ENCODE measurements around the gene GPATCH3. TPM values are rescaled to one million over a fixed set of nuclear protein-coding genes. Genes with fewer than 3 reads are reported as not detected.
"Not testable (repeated sequence)": the region's sequence is repeated elsewhere in the genome, so short reads cannot be mapped to it uniquely, and the experiment has no call there.

GPATCH3 gene, protein sequence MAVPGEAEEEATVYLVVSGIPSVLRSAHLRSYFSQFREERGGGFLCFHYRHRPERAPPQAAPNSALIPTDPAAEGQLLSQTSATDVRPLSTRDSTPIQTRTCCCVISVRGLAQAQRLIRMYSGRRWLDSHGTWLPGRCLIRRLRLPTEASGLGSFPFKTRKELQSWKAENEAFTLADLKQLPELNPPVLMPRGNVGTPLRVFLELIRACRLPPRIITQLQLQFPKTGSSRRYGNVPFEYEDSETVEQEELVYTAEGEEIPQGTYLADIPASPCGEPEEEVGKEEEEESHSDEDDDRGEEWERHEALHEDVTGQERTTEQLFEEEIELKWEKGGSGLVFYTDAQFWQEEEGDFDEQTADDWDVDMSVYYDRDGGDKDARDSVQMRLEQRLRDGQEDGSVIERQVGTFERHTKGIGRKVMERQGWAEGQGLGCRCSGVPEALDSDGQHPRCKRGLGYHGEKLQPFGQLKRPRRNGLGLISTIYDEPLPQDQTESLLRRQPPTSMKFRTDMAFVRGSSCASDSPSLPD
- polyA plus RNA-seq (ENCODE audit: insufficient read length) = 14.8 TPM
- long read RNA-seq, donor 1, transcript GPATCH3-201 (7 exons, 2,123 nt) = major isoform, 9 of 15 reads
- long read RNA-seq, donor 1, partial matches to known transcripts = 6 of 15 reads
- long read RNA-seq, donor 1, other reads (novel, unspliced or antisense) = 0 of 15 reads
- long read RNA-seq, donor 2, partial matches to known transcripts = 0 of 3 reads
- long read RNA-seq, donor 2, other reads (novel, unspliced or antisense) = 0 of 3 reads
- long read RNA-seq, donor 3, transcript GPATCH3-201 (7 exons, 2,123 nt) = major isoform, 6 of 13 reads
- long read RNA-seq, donor 3, partial matches to known transcripts = 7 of 13 reads
- long read RNA-seq, donor 3, other reads (novel, unspliced or antisense) = 0 of 13 reads
- long read RNA-seq, donor 4, partial matches to known transcripts = 0 of 2 reads
- long read RNA-seq, donor 4, other reads (novel, unspliced or antisense) = 0 of 2 reads
- long read RNA-seq, donor 5, transcript GPATCH3-201 (7 exons, 2,123 nt) = major isoform, 10 of 11 reads
- long read RNA-seq, donor 5, partial matches to known transcripts = 0 of 11 reads
- long read RNA-seq, donor 5, other reads (novel, unspliced or antisense) = 0 of 11 reads
- long read RNA-seq, donor 6, partial matches to known transcripts = 5 of 6 reads
- long read RNA-seq, donor 6, other reads (novel, unspliced or antisense) = 0 of 6 reads
- long read RNA-seq, donor 7, partial matches to known transcripts = 0 of 4 reads
- long read RNA-seq, donor 7, other reads (novel, unspliced or antisense) = 0 of 4 reads
- long read RNA-seq, donor 8, partial matches to known transcripts = 0 of 1 reads
- long read RNA-seq, donor 8, other reads (novel, unspliced or antisense) = 0 of 1 reads

DNA sequence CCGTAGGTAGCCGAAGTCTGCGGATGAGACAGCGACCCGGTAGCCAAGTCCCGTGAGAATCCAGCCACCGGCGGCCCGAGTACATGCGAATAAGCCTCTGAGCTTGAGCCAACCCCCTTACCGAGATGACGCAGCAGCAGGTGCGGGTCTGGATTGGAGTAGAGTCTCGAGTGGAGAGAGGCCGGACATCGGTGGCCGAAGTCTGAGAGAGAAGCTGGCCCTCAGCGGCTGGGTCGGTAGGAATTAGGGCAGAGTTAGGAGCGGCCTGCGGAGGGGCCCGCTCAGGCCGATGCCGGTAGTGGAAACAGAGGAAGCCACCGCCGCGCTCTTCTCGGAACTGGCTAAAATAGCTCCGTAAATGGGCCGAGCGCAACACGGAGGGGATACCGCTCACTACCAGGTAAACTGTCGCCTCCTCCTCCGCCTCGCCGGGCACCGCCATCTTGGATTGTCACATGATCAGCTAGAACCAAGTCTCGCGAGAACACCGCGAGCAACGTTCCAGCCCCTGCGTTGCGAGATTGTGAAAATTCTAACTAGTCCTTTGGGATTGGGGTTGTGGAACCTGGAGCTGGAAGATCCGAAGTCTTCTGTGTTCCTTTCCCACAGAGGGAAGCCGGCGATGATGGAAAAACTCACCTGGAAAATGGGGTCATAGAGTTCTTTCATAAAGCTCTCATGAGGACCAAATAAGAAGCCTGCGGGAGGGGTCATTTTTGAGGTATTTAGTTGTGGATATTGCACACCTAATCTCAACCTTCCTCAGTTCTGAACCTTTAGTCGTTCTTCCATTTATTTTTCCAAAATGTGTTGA lies at the start of gene GPATCH3:
Gene GPATCH3, minus strand, starts transcription at position 467 of the 814 bp plus-strand sequence. Its CDS starts 25 bp downstream, at position 442.
- peak; percentile 93 for DNase-seq

DNA sequence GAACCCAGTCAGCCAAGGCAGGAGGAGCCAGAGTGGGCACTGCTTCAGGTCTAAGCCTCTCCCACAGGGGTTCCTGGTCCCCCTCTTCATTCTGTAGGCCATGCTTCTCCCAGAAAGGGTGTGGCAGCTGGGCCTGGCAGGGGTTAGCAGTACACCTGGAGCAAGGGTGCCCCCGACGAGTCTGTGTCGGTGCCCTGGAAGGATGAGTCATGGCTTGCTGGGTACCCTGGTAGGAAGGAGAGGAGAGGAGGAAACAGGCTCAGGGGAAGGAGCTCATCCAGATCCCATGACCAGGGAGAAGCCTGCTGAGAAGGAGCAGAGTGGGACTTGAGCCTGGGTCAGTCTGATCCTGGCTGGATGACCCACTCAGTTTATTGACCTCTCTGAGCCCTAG lies 49.7 kb upstream of the GPATCH3 start:
- no peak for DNase-seq

DNA sequence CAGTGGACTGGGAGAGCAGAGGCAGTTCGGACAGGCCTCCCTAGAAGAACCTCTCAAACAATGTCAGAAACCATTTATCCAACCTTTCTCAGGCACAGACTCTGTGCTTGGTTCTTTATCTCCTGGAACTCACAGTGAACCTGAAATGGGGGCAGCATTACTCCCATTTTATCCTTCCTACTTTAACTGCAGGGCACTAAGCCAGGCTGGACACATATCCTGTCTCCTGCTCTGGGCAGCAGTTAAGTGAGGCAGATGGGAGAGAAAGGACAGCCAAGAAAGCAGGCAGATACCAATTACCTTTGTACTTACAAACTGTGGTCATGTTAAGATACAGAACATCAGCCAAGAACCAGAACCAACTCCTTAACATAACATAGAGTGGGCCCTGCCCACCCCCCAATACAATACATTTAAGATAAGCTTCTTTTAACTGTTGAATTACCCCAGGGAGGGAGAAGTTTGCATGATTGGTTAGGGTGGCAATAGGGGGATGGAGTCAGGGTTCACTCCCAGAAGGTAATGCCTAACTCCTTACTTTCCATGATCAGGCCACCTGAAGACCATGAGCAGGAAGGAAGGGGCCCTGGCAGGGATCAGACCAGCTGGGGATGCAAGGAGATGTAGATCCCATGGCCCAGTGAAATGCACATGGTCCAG lies 49.1 kb upstream of the GPATCH3 start:
- no peak for DNase-seq

DNA sequence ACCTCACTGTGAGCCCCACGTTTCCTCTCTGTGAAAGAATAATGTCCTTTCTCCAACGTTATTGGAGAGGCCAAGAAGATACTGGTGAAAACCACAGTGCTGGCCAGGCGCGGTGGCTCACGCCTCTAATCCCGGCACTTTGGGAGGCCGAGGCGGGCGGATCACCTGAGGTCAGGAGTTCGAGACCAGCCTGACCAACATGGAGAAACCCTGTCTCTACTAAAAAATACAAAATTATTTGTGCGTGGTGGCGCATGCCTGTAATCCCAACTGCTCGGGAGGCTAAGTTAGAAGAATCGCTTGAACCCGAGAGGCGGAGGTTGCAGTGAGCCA lies 48.4 kb upstream of the GPATCH3 start:
- not testable (repeated sequence) for DNase-seq

DNA sequence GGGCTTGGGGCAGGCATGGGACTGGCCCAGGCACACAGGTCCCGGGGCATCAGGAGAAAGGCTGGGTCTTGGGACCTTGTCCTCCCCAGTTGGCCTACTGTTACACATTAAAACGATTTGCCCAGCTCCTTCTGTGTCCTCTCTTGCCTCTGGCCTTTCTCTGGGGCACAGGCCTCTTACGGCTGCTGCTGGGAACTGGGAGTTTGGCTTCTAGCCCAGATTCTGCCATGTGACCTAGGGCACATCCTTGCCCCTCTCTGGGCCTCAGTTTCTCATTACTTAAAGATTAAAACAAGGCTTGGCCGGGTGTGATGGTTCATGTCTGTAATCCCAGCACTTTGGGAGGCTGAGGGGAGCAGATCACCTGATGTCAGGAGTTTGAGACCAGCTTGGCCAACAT lies 46.0 kb upstream of the GPATCH3 start:
- no peak for DNase-seq

DNA sequence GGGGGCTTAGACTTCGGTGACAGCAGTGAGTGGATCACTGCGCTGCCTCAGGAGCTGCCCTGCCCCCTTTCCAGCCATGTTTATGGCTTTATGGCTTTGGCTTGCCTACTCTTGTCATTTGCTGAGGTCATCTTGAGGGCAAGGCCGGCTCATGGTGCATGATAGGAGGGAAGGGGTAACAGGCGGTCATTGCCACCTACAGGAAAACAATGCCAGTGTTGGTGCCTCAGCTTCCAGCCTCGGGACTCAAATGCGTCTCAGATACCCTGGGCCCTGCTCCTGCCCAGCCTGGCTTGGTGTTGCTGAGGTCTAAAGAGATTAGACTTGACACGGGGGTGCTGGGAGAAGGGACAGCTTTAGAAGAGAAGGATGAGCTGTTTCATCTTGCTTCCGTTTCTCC lies 45.5 kb upstream of the GPATCH3 start:
- no peak for DNase-seq

DNA sequence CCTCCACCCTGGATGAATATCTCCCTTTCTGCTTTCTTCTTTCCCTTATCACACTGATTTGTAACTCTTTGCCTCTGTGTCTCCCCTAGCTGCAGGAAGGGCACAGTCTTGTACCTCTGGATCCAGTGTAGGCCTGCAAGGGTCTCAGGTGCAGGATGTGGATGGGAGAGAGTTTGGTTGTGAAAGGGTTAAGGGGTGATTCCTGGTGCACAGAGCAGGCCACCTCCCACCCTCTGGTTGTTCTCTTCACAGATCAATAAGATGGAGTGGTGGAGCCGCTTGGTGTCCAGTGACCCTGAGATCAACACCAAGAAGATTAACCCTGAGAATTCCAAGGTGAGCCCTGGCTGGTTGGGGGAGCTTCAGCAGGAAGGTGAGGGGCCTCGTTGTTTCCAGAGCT lies 44.9 kb upstream of the GPATCH3 start:
- no peak for DNase-seq

DNA sequence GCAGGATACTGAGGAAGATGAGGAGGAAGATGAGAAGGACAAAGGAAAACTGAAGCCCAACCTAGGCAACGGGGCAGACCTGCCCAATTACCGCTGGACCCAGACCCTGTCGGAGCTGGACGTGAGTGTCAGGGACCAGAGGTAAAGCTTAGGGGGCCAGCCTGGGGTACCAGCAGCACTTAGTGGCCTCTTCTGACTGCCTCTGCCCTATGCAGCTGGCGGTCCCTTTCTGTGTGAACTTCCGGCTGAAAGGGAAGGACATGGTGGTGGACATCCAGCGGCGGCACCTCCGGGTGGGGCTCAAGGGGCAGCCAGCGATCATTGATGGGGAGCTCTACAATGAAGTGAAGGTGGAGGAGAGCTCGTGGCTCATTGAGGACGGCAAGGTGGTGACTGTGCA lies 42.4 kb upstream of the GPATCH3 start:
- no peak for DNase-seq

DNA sequence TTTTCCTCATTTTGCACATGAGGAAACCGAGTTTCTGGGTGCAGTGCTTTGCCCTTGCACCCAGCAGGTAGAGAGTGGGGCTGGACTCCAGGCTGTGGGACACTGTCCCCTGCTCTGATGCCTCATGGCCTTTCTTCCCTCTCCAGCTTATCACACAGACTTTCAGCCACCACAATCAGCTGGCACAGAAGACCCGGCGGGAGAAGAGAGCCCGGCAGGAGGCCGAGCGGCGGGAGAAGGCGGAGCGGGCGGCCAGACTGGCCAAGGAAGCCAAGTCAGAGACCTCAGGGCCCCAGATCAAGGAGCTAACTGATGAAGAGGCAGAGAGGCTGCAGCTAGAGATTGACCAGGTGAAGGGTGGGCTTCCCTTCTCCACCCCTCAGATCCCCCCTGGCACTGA lies 41.0 kb upstream of the GPATCH3 start:
- DNase-seq = no peak

DNA sequence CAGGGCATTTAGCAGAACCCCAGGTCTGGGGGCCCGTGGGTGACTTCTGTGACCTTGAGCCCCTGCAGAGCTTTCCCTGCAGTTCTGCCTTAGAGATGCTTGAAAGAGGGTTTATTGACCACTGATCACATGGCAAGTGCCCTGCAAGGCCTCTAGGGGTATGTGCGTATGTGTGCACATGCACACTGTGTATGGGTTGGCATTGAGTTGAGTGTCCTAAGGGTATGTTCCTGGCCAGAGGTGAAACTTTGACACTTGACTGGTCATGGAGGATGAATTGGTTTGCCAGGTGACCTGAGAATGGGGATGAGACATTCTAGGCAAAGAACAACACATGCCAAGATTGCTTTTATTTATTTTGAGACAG lies 38.4 kb upstream of the GPATCH3 start:
- DNase-seq = no peak

DNA sequence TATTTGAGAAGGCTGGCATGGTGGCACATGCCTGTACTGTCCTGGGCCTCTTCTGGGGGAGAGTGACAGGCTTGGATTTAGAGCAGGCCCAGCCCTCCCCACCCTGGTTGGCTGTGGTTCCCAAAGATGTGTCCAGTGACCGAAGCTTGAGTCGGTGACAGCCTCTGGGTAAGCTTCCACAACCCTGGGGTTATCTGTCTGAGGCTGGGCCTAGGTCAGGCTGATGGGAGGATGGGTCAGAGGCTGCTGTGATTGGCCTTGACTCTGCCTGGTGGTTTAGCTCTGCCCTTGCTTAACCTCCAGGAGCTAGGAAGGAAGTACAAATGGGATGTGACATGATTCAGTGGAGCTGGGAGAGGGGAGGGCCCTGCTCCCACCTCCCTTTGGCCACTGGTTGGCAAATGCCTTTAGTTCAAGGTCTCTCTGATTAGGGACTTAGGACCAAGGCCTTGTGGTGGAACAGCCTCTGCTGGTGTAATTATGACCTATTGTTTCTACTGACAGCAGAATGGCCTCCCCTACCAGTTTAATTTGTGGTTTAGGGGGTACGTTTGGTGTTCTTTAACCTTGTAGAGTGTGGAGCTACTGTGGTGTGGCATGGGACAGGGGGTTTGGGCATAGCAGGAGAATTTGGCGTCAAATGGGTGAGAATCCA lies 37.9 kb upstream of the GPATCH3 start:
- DNase-seq = no peak

DNA sequence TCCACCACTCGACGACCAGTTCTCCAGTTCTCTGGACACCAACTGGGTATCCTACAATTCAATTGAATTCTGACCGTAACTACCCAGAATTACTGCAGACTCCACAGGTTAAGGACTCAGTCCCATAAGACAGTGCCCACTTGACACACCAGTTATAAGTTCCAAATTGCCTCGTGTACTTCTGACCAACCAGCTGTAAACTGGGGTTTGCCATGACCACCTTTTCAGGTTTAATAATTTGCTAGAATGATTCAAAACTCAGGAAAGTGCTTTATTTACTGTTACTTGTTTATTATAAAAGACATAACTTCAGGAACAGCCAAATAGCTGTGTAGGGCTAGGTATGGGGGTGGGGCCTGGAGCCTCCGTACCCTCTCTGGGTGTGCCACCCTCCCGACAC lies 36.6 kb upstream of the GPATCH3 start:
- no peak for DNase-seq

DNA sequence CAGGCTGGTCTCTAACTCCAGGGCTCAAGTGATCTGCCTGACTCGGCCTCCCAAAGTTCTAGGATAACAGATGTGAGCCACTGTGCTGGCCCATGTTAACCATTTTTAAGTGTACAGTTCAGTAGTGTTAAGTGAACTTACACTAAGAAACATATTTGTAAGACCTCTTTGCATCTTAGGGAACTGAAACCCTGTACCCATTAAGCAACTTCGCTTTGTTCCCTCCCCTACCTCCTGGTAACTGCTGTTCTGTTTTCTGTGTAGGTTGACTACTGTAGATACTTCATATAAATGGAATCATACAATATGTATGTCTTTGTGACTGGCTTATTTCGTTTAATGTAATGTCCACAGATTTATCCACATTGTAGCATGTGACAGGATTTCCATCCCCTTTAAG lies 32.3 kb upstream of the GPATCH3 start:
- DNase-seq = no peak

DNA sequence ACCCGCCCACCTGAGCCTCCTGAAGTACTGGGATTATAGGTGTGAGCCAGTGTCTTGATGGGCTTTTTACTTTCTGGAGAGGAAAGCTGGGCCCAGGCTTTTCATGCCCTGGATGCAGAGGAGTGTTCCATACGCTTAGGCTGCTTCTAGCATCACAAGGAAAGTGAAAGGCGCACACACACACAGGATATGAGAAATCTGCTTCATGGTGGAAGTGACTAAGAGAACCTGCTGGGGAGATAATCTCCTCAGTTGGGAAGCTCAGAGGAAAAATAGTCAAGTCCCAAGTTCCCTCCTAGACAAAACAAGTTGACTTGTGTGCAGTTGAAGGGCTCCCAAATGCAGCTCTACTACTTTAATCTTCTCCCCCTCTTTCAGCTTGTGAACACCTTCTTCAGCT lies 23.4 kb upstream of the GPATCH3 start:
- DNase-seq = no peak

DNA sequence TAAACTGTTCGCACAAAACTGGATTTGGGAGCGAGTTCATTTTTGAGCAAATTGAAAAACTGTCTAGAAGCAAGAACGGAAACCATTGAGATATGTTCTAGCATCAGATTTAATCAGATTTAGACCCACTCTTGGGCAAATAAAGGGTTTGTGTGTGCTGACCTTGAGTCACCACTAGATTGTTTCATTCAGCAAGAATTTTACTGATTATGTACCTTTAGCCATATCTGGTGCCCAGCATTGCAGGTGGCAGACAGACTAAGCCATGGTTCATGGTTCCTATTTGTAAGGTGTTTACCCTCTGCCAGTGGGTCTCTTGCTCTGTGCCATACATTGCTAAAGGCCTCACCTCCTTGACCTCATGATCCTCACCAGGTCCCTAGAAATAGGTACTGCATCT lies 22.6 kb upstream of the GPATCH3 start:
- no peak for DNase-seq

DNA sequence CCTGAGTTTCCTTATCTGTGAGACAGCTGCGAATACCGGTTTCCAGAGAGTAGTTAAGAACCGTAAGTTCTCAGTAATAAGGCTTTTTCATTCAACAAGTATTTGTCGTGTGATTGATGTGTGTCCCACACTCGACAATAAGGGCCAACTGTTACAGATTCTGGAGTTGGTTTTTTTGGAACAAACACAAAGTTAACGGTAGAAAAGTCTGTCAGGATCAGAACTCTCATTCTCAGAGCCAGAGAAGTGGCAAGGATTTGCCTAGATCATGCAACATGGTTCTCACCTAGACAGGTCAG lies 22.1 kb upstream of the GPATCH3 start:
- DNase-seq = no peak

DNA sequence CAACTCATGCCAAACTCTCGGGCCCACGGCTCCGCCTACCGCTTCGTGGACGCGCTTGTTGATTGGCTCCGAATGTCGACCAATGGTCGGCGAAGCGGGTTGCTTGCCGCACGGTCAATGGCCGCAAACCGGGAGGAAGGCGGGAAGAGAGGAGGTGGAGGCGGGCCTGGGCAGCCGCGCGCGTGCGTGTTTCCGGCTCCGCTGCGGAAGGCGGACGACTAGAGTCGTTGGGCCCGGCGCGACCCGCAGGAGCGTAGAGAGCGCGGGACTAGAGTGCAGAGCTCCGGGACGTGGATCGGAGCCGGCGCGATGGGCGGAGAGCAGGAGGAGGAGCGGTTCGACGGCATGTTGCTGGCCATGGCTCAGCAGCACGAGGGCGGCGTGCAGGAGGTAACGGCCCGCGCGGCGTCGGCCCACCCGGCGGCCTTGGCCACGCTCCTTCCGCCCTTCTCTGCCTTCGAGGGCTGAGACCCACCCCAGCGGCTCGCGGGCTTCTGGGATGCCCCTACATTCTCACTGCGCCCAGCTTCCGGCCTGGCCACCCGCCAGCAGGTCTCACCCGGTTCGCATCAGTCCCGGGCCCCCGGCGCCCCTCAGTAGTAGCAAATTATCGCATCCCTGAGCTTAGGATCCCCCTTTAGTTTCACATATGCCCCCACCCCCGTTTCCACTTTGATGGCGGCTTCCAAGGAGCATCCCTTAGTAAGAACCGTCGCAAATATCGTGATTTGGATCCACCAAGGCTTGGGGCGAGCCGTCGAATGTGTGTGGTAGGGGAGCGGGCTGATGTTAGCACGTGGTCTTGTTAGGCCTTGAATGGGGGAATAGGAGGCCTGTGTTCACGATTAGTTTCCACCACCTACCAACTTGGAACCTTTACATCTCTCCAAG lies 21.5 kb upstream of the GPATCH3 start, which contains the start of gene NUDC:
Gene NUDC, plus strand, starts transcription at position 204 of the 891 bp plus-strand sequence. Its CDS starts 106 bp downstream, at position 310.
- DNase-seq = peak; percentile 96

DNA sequence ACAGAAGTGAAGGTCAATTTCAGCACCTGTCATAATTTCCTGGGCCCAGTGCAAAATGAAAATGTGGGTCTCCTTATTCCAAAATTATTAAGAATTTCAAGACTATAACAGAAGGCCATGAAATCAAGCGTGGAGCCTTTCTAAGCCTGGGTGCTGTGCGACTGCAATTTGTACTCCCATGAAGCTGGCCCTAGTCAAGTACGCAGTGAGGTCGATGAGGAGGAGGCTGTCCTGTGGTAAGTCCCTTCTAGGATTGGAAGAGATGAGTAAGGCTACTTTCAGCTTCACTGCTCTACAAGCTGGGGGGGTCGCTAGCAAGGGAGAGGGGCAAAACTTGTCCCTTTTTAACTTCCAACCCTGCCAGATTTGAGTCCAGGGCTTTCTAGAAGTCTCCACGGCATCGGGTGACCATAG lies 20.9 kb upstream of the GPATCH3 start:
- no peak for DNase-seq

DNA sequence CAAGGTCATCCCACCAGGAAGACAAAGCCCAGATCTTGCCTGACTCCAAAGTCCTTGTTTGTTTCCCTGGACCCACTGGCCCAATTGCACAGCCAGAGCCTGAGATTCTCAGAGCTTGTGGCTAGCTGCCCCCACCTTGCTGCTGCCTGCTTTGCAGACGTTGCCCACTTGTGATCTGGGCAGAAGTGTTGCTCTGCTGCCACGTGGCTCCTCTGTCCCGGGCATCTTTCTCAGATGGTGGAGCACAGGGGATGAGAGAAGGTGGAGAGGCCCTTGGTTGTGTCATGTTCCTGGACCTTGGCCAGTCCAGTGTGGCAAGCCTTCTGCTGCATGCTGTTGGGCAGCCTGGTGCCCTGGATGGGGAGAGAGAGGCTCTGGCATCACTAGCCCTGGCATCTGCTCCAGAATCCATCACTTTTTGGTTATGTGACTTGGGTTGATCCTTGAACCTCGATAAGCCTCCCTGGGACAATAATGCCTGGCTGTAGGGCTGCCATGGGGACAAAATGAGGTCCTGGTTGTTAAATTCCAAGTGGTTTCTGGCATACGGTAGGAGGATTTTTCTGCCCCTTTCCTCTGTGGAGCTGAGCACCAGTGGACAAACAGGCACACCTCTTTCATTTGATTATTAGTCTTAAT lies 15.1 kb upstream of the GPATCH3 start:
- no peak for DNase-seq
